CD4-positive, alpha-beta memory T cell (primary cell): Measurements from ENCODE around the gene EMC1. TPM values are rescaled to one million over a fixed set of nuclear protein-coding genes. Genes with fewer than 3 reads are reported as not detected.

Experiments
- CTCF ChIA-PET: fragments of 350-600 bp; sonication (Branson Sonifier 250); formaldehyde crosslinking; loops from one replicate; lab custom pipeline; 2021; ENCODE audit warnings: inconsistent platforms; ENCODE audit not compliant: partially characterized antibody; lab: Charles Lee
- POLR2A ChIA-PET: fragments of 350-600 bp; sonication (Branson Sonifier 250); formaldehyde crosslinking; loops from one replicate; lab custom pipeline; 2021; ENCODE audit not compliant: partially characterized antibody; lab: Charles Lee
- DNase-seq, 5 donors: peaks; one replicate each; pipeline versions ENCODE4 v3.0.0 to v3.0.0-alpha.2; 2020 to 2022; ENCODE audit warnings: mixed read lengths in 1 of 5
- H3K27ac ChIP-seq: one replicate; pipeline ENCODE4 v1.7.0; 2013; ENCODE audit warnings: low read depth, low read length
- H3K27me3 ChIP-seq: 2 replicates; pipeline ENCODE4 v1.7.0; 2013; ENCODE audit warnings: mild to moderate bottlenecking, low read length, moderate library complexity; ENCODE audit not compliant: insufficient read depth
- H3K36me3 ChIP-seq: 2 replicates; pipeline ENCODE4 v1.7.0; 2013; ENCODE audit warnings: mild to moderate bottlenecking, low read length, moderate library complexity; ENCODE audit not compliant: insufficient read depth
- H3K4me1 ChIP-seq: 2 replicates; pipeline ENCODE4 v1.7.0; 2013; ENCODE audit warnings: mild to moderate bottlenecking, low read length, moderate library complexity; ENCODE audit not compliant: insufficient read depth
- H3K4me3 ChIP-seq, 2 donors: one replicate each; pipeline ENCODE4 v1.7.0; 2013; ENCODE audit warnings: low read length in 2 of 2, mild to moderate bottlenecking in 1 of 2
- H3K9me3 ChIP-seq, 2 donors: one replicate each; pipeline ENCODE4 v1.7.0; 2013; ENCODE audit warnings: low read length in 2 of 2, control low read depth in 1 of 2; ENCODE audit not compliant: control insufficient read depth in 1 of 2
- H3K27ac Mint-ChIP-seq, 7 donors: one replicate each; pipeline ENCODE4 v1.8.0; 2020 to 2021; ENCODE audit warnings: mixed read lengths in 7 of 7, mild to moderate bottlenecking in 6 of 7, inconsistent platforms in 3 of 7, moderate library complexity in 3 of 7
- H3K27me3 Mint-ChIP-seq, 2 donors: one replicate each; pipeline ENCODE4 v1.8.0; 2020 to 2021; ENCODE audit warnings: mixed read lengths in 2 of 2
- H3K36me3 Mint-ChIP-seq, 2 donors: one replicate each; pipeline ENCODE4 v1.8.0; 2020 to 2021; ENCODE audit warnings: mixed read lengths in 2 of 2, inconsistent platforms in 1 of 2, mild to moderate bottlenecking in 1 of 2
- H3K4me1 Mint-ChIP-seq, 4 donors: one replicate each; pipeline ENCODE4 v1.8.0; 2020 to 2021; ENCODE audit warnings: mixed read lengths in 4 of 4, mild to moderate bottlenecking in 1 of 4
- H3K4me3 Mint-ChIP-seq, 8 donors: one replicate each; pipeline ENCODE4 v1.8.0; 2020 to 2021; ENCODE audit warnings: mixed read lengths in 8 of 8, mild to moderate bottlenecking in 7 of 8, moderate library complexity in 6 of 8, inconsistent platforms in 3 of 8
- H3K9me3 Mint-ChIP-seq, 8 donors: one replicate each; pipeline ENCODE4 v1.8.0; 2020 to 2021; ENCODE audit warnings: mixed read lengths in 8 of 8, mild to moderate bottlenecking in 5 of 8, inconsistent platforms in 3 of 8, moderate library complexity in 1 of 8
- intact Hi-C: fragments of 100-400 bp; cut with micrococcal nuclease; formaldehyde crosslinking; loops from one replicate; pipeline ENCODE4 v1.15.1; 2023
- polyA plus RNA-seq, 2 donors: library from polyadenylated mRNA; unstranded; fragments of 300-500 nt; fragmentation: Illumina TruSeq; gene quantifications; one replicate each; pipeline ENCODE4 v1.2.3, GENCODE V29; 2021
- total RNA-seq, 2 experiments: library from RNA; stranded (reverse); gene quantifications; one replicate each; pipeline ENCODE4 v1.2.3, GENCODE V29; 2021

The EMC1 gene
- total and polyA plus RNA-seq, 4 experiments from 2014 or later = 21.2 to 35.3 (median 29.5) TPM

GRCh38 chr1:19179597-19180264 is 71.6 kb downstream of the EMC1 start:
- intact Hi-C loops = loop anchor here (1.0 kb wide), 2 partner anchors 62 to 474 kb away; no protein-coding TSS in a partner anchor
- POLR2A ChIA-PET = interaction anchor here (0.9 to 1.3 kb wide), 3 partner anchors 20 to 105 kb away, joined by 3 to 5 read pairs (median 4); no protein-coding TSS in a partner anchor
- peaks cover 50 to 76% of the 10 kb centered on the region in 2 donors for H3K36me3 Mint-ChIP-seq

GRCh38 chr1:19178734-19179398 is 72.5 kb downstream of the EMC1 start:
- H3K4me3 Mint-ChIP-seq = no peak overlapping the region
- CTCF ChIA-PET = interaction anchor here (1.1 to 3.8 kb wide), 12 partner anchors 9 to 478 kb away, joined by 3 to 21 read pairs (median 4); no protein-coding TSS in a partner anchor

More at GRCh38 chr1:19179597-19180264, 71.6 kb downstream of the EMC1 start:
- Histone ChIP-seq H3K4me3 (no peak overlapping the region), H3K27me3 (no peaks in the 10 kb centered on the region), H3K4me1 (peaks cover 15% of the 10 kb centered on the region), H3K9me3 (no peaks in the 10 kb centered on the region), H3K36me3 (peaks cover 64% of the 10 kb centered on the region), H3K27ac (no peak overlapping the region)
- no peaks in the 10 kb centered on the region for H3K27me3 Mint-ChIP-seq
- peaks cover 14 to 33% (median 25%) of the 10 kb centered on the region in 4 donors for H3K4me1 Mint-ChIP-seq
- H3K27ac Mint-ChIP-seq = peak overlapping the region; percentile 4 to 88 (median 77)
- H3K9me3 Mint-ChIP-seq = no peaks in the 10 kb centered on the region
- H3K4me3 Mint-ChIP-seq = peak overlapping the region in 3 of 8 donors; percentile 34 to 49 (median 39)
- peak; percentile 23 to 55 (median 36) for DNase-seq
- CTCF ChIA-PET = interaction anchor here (1.1 to 3.8 kb wide), 12 partner anchors 10 to 478 kb away, joined by 3 to 21 read pairs (median 4); no protein-coding TSS in a partner anchor

GRCh38 chr1:19177811-19178210 is 73.5 kb downstream of the EMC1 start:
- CTCF ChIA-PET = interaction anchor here (1.1 to 3.8 kb wide), 5 partner anchors 8 to 474 kb away, joined by 3 to 21 read pairs (median 9); no protein-coding TSS in a partner anchor
- Histone ChIP-seq H3K27ac (no peak overlapping the region), H3K4me3 (no peak overlapping the region), H3K27me3 (no peaks in the 10 kb centered on the region), H3K36me3 (peaks cover 68% of the 10 kb centered on the region), H3K4me1 (peaks cover 15% of the 10 kb centered on the region), H3K9me3 (no peaks in the 10 kb centered on the region)
- H3K4me3 Mint-ChIP-seq = no peak overlapping the region
- H3K36me3 Mint-ChIP-seq = peaks cover 61 to 78% of the 10 kb centered on the region in 2 donors
- H3K4me1 Mint-ChIP-seq = peaks cover 14 to 33% (median 25%) of the 10 kb centered on the region in 4 donors
- H3K9me3 Mint-ChIP-seq = no peaks in the 10 kb centered on the region
- POLR2A ChIA-PET = interaction anchor here (1.1 to 1.2 kb wide), 2 partner anchors 9 to 483 kb away, joined by 3 read pairs; no protein-coding TSS in a partner anchor
- intact Hi-C loops = no loop called here
- no peaks in the 10 kb centered on the region for H3K27me3 Mint-ChIP-seq
- DNase-seq = no peak
- no peak overlapping the region for H3K27ac Mint-ChIP-seq

More at GRCh38 chr1:19178734-19179398, 72.5 kb downstream of the EMC1 start:
- Histone ChIP-seq H3K9me3 (no peaks in the 10 kb centered on the region), H3K36me3 (peaks cover 67% of the 10 kb centered on the region), H3K27ac (no peak overlapping the region), H3K4me1 (peaks cover 15% of the 10 kb centered on the region), H3K4me3 (no peak overlapping the region), H3K27me3 (no peaks in the 10 kb centered on the region)
- Mint-ChIP-seq H3K9me3 (no peaks in the 10 kb centered on the region), H3K36me3 (peaks cover 54 to 76% of the 10 kb centered on the region in 2 donors), H3K27ac (peak overlapping the region in 6 of 7 donors; percentile 2 to 84 (median 70)), H3K27me3 (no peaks in the 10 kb centered on the region), H3K4me1 (peaks cover 14 to 33% (median 25%) of the 10 kb centered on the region in 4 donors)
- intact Hi-C loops = loop anchor here (1.0 kb wide), 2 partner anchors 62 to 474 kb away; no protein-coding TSS in a partner anchor
- POLR2A ChIA-PET = interaction anchor here (0.9 to 1.2 kb wide), 3 partner anchors 8 to 482 kb away, joined by 3 read pairs; no protein-coding TSS in a partner anchor
- DNase-seq = no peak

- Mint-ChIP-seq H3K9me3 (no peaks in the 10 kb centered on the region), H3K4me3 (no peak overlapping the region), H3K27me3 (no peaks in the 10 kb centered on the region), H3K4me1 (no peaks in the 10 kb centered on the region), H3K27ac (no peak overlapping the region), H3K36me3 (peaks cover 83 to 97% of the 10 kb centered on the region in 2 donors)
- H3K4me3 ChIP-seq = no peak overlapping the region
- H3K27ac ChIP-seq = no peak overlapping the region
- no peaks in the 10 kb centered on the region for H3K27me3 ChIP-seq
- DNase-seq = no peak
- intact Hi-C loops = no loop called here
- H3K36me3 ChIP-seq = peaks cover 90% of the 10 kb centered on the region
- ChIA-PET CTCF (interaction anchor here (1.0 to 1.1 kb wide), 3 partner anchors 9 to 261 kb away, joined by 3 to 5 read pairs (median 3); no protein-coding TSS in a partner anchor), POLR2A (interaction anchor here (1.1 kb wide), 1 partner anchor 39 kb away, joined by 3 read pairs; no protein-coding TSS in a partner anchor)
- no peaks in the 10 kb centered on the region for H3K4me1 ChIP-seq
- no peaks in the 10 kb centered on the region for H3K9me3 ChIP-seq
Measured at GRCh38 chr1:19169642-19170041, 81.7 kb downstream of the EMC1 start.

- DNase-seq = no peak
- CTCF ChIA-PET = interaction anchor here (0.8 to 2.4 kb wide), 2 partner anchors 12 to 32 kb away, joined by 3 to 12 read pairs; no protein-coding TSS in a partner anchor
- H3K36me3 Mint-ChIP-seq = peaks cover 85 to 98% of the 10 kb centered on the region in 2 donors
Measured at GRCh38 chr1:19167140-19167539, 84.2 kb downstream of the EMC1 start.

GRCh38 chr1:19166066-19166465 is 85.3 kb downstream of the EMC1 start:
- ChIA-PET POLR2A (no interaction called here), CTCF (interaction anchor here (0.8 to 2.4 kb wide), 5 partner anchors 13 to 59 kb away, joined by 3 to 12 read pairs (median 3); no protein-coding TSS in a partner anchor)
- H3K4me1 ChIP-seq = no peaks in the 10 kb centered on the region
- intact Hi-C loops = no loop called here
- peak overlapping the region in 2 of 7 donors; percentile 11 to 32 for H3K27ac Mint-ChIP-seq
- no peaks in the 10 kb centered on the region for H3K9me3 ChIP-seq
- H3K36me3 Mint-ChIP-seq = peaks cover 86 to 98% of the 10 kb centered on the region in 2 donors
- no peaks in the 10 kb centered on the region for H3K9me3 Mint-ChIP-seq
- H3K36me3 ChIP-seq = peaks cover 96% of the 10 kb centered on the region
- H3K27me3 Mint-ChIP-seq = no peaks in the 10 kb centered on the region
- H3K4me1 Mint-ChIP-seq = no peaks in the 10 kb centered on the region
- no peak overlapping the region for H3K27ac ChIP-seq
- H3K27me3 ChIP-seq = no peaks in the 10 kb centered on the region
- DNase-seq = no peak
- H3K4me3 ChIP-seq = no peak overlapping the region
- no peak overlapping the region for H3K4me3 Mint-ChIP-seq

More at GRCh38 chr1:19167140-19167539, 84.2 kb downstream of the EMC1 start:
- H3K27ac Mint-ChIP-seq = no peak overlapping the region
- Histone ChIP-seq H3K4me1 (no peaks in the 10 kb centered on the region), H3K27me3 (no peaks in the 10 kb centered on the region), H3K9me3 (no peaks in the 10 kb centered on the region), H3K27ac (no peak overlapping the region), H3K4me3 (no peak overlapping the region), H3K36me3 (peaks cover 95% of the 10 kb centered on the region)
- intact Hi-C loops = no loop called here
- no peaks in the 10 kb centered on the region for H3K9me3 Mint-ChIP-seq
- no peak overlapping the region for H3K4me3 Mint-ChIP-seq
- no peaks in the 10 kb centered on the region for H3K4me1 Mint-ChIP-seq
- H3K27me3 Mint-ChIP-seq = no peaks in the 10 kb centered on the region
- POLR2A ChIA-PET = interaction anchor here (0.6 kb wide), 1 partner anchor 93 kb away, joined by 3 read pairs; no protein-coding TSS in a partner anchor
